NB4 (cell line): Measurements from ENCODE around the gene JPT1.

Source experiments
- DNase-seq: peaks from one replicate; pipeline ENCODE4 v3.0.0; 2010; ENCODE audit warnings: low read depth
- H3K4me3 ChIP-seq: one replicate; pipeline ENCODE4 v1.5.1; 2011; ENCODE audit warnings: mild to moderate bottlenecking, low read depth, low read length, moderate library complexity
- MAX ChIP-seq: IDR thresholded peaks from 2 replicates; pipeline ENCODE4 v1.6.1; 2011; ENCODE audit warnings: low read depth, low read length
- MYC ChIP-seq: IDR thresholded peaks from 2 replicates; pipeline ENCODE4 v1.6.1; 2011; ENCODE audit warnings: low read depth, low read length
- POLR2A ChIP-seq: IDR thresholded peaks from 2 replicates; pipeline ENCODE4 v1.6.1; 2011; ENCODE audit warnings: mild to moderate bottlenecking; ENCODE audit not compliant: insufficient read length; ENCODE audit errors: extremely low read depth
- TF ChIP-seq, protein P1 (sequence below): IDR thresholded peaks from one replicate; pipeline ENCODE4 v1.5.1; 2012; ENCODE audit warnings: low read depth, low read length

Gene JPT1

GRCh38 chr17:75154195-75155106 is at the start of gene JPT1:
JPT1 (minus strand) TSS chr17:75154512; CDS start chr17:75154397, 115 bp downstream.
- H3K4me3 ChIP-seq: peak within 1 kb of the TSS; percentile 71
- DNase-seq: peak; percentile 99
- TF ChIP-seq MYC (no peak; the same call in none of the 2 replicates), POLR2A (peak; percentile 99), MAX (peak; percentile 73)
- TF ChIP-seq, protein P1, sequence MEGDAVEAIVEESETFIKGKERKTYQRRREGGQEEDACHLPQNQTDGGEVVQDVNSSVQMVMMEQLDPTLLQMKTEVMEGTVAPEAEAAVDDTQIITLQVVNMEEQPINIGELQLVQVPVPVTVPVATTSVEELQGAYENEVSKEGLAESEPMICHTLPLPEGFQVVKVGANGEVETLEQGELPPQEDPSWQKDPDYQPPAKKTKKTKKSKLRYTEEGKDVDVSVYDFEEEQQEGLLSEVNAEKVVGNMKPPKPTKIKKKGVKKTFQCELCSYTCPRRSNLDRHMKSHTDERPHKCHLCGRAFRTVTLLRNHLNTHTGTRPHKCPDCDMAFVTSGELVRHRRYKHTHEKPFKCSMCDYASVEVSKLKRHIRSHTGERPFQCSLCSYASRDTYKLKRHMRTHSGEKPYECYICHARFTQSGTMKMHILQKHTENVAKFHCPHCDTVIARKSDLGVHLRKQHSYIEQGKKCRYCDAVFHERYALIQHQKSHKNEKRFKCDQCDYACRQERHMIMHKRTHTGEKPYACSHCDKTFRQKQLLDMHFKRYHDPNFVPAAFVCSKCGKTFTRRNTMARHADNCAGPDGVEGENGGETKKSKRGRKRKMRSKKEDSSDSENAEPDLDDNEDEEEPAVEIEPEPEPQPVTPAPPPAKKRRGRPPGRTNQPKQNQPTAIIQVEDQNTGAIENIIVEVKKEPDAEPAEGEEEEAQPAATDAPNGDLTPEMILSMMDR: no peak

- H3K4me3 ChIP-seq: no peak overlapping the region
- TF ChIP-seq MAX: no peak
- TF ChIP-seq MYC: no peak
- TF ChIP-seq POLR2A: no peak
- TF ChIP-seq, protein P1: no peak
- no peak for DNase-seq
Observed at GRCh38 chr17:75199886-75200618, 45.7 kb upstream of the JPT1 start.

DNA sequence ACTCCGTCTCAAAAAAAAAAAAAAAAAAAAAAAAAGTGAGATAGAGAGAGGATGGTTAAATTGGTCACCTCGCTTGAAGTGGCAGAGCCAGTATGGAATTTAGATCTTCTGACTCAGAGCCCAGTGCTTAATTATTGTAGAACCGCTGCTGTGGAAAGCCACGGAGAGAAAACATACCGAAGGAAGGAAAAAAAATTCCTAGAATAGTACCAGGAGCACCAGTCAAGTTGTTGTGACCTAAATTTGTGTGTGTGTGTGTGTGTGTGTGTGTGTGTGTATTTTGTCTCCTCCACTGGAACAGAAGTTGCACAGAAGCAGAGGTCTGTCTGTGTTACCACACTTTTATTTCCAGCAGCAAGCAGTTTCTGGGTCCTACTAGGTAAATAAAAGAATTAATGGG is 40.6 kb upstream of the JPT1 start:
- no peak for DNase-seq
- TF ChIP-seq MYC: no peak
- H3K4me3 ChIP-seq: no peak overlapping the region

DNA sequence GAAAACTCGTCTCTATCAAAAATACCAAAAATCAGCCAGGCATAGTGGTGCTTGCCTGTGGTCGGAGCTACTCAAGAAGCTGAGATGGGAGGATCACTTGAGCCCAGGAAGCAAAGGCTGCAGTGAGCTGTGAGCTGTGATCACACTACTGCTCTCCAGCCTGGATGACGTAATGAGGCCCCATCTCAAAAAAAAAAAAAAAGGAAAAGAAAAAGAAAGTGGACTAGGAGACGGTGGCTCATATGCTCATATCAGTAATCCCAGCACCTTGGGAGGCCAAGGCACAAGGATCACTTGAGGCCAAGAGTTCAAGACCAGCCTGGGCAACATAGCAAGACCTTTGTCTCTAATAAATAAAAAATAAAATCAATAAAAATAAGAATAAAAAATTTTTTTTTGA is 37.3 kb upstream of the JPT1 start:
- no peak overlapping the region for H3K4me3 ChIP-seq
- DNase-seq: peak; percentile 69
- TF ChIP-seq MAX (no peak), MYC (no peak), POLR2A (no peak)
- TF ChIP-seq, protein P1: no peak

DNA sequence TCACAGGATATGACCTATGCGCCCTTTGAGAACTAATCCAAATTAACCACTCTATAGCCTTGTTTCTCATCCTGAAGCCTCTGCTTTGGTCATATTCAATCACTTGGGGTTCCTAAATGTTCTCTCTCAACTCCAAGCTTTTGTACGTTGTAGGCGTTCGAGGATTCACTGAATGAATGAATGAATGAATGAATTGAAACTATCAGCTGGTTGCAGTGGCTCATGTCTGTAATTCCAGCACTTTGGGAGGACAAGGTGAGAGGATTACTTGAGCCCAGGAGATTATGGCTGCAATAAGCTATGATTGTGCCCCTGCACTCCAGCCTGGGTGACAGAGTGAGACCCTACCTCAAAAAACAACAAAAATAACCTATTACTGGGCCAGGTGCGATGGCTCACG is 34.3 kb upstream of the JPT1 start:
- TF ChIP-seq POLR2A (no peak), MYC (no peak), MAX (no peak)
- TF ChIP-seq, protein P1: no peak
- no peak for DNase-seq
- no peak overlapping the region for H3K4me3 ChIP-seq
